Measurements from ENCODE around the gene CCNYL1.

GRCh38 chr2:207704671-207705070 lies 6.8 kb upstream of the CCNYL1 start:
- no peak for TF ChIP-seq POLR2AphosphoS5 (IDR thresholded peaks at IDR 0.05; ENCODE audit: borderline replicate concordance, low read depth, low read length)
- TF ChIP-seq FOXP2 (optimal IDR thresholded peaks at IDR 0.05; ENCODE audit: control extremely low read depth, extremely low read length, insufficient read depth), result no peak
